Measurements from ENCODE around the gene KLF1. TPM values are rescaled to one million over a fixed set of nuclear protein-coding genes. Genes with fewer than 3 reads are reported as not detected.

The KLF1 gene
- total RNA-seq, 1 donor from 2014 or later = not detected

- Histone ChIP-seq H3K27ac (ENCODE audit: low read depth, low read length) (peak within 1 kb of the TSS; percentile 5), H3K79me2 (ENCODE audit: insufficient read depth, low read length) (no peaks in the 10 kb centered on the region), H3K4me2 (ENCODE audit: low read length) (peak within 1 kb of the TSS; percentile 94), H3K4me3 (ENCODE audit: insufficient read depth, low read depth, low read length) (peak within 1 kb of the TSS; percentile 70), H3K4me1 (ENCODE audit: insufficient read depth, low read length) (no peaks in the 10 kb centered on the region), H3K27me3 (ENCODE audit: insufficient read depth, low read length) (peaks cover 20% of the 10 kb centered on the region), H3K9ac (ENCODE audit: low read length) (peak within 1 kb of the TSS; percentile 78), H3K36me3 (ENCODE audit: insufficient read depth, low read length) (no peaks in the 10 kb centered on the region), H4K20me1 (ENCODE audit: insufficient read depth, low read length) (no peaks in the 10 kb centered on the region), H3K9me3 (ENCODE audit: insufficient read depth, low read depth, low read length) (peaks cover 17% of the 10 kb centered on the region), H2AFZ (ENCODE audit: low read depth, low read length) (peak within 1 kb of the TSS; percentile 90)
- H3K27ac Mint-ChIP-seq (ENCODE audit: unreplicated experiment) = peak within 1 kb of the TSS; percentile 75
- DNase-seq (ENCODE audit: low read depth) (peak; percentile 82), FAIRE-seq (no peak)
- no peaks in the 10 kb centered on the region for H3K9me3 Mint-ChIP-seq (ENCODE audit: unreplicated experiment)
- peak within 1 kb of the TSS; percentile 87 for H3K4me3 Mint-ChIP-seq (ENCODE audit: unreplicated experiment)
- TF ChIP-seq, protein P1, sequence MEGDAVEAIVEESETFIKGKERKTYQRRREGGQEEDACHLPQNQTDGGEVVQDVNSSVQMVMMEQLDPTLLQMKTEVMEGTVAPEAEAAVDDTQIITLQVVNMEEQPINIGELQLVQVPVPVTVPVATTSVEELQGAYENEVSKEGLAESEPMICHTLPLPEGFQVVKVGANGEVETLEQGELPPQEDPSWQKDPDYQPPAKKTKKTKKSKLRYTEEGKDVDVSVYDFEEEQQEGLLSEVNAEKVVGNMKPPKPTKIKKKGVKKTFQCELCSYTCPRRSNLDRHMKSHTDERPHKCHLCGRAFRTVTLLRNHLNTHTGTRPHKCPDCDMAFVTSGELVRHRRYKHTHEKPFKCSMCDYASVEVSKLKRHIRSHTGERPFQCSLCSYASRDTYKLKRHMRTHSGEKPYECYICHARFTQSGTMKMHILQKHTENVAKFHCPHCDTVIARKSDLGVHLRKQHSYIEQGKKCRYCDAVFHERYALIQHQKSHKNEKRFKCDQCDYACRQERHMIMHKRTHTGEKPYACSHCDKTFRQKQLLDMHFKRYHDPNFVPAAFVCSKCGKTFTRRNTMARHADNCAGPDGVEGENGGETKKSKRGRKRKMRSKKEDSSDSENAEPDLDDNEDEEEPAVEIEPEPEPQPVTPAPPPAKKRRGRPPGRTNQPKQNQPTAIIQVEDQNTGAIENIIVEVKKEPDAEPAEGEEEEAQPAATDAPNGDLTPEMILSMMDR (IDR thresholded peaks at IDR 0.05; ENCODE audit: insufficient read depth, low read depth, low read length) = no peak
- no peak for TF ChIP-seq EZH2 (IDR thresholded peaks at IDR 0.05; ENCODE audit: insufficient read depth, low read length)
- peaks cover 8% of the 10 kb centered on the region for H3K36me3 Mint-ChIP-seq (ENCODE audit: low read depth, unreplicated experiment)
- no peaks in the 10 kb centered on the region for H3K4me1 Mint-ChIP-seq (ENCODE audit: low read depth, unreplicated experiment)
- H3K27me3 Mint-ChIP-seq (ENCODE audit: low read depth, unreplicated experiment) = peaks cover 18% of the 10 kb centered on the region
Observed at GRCh38 chr19:12881172-12881808, 5.7 kb downstream of the KLF1 start, which contains the start of gene DNASE2. DNASE2 (minus strand) TSS chr19:12881449; CDS start chr19:12881375, 74 bp downstream.

GRCh38 chr19:12880551-12881171 lies 6.3 kb downstream of the KLF1 start:
- Histone ChIP-seq H3K4me1 (ENCODE audit: insufficient read depth, low read length) (no peaks in the 10 kb centered on the region), H3K27ac (ENCODE audit: low read depth, low read length) (no peak overlapping the region), H3K36me3 (ENCODE audit: insufficient read depth, low read length) (no peaks in the 10 kb centered on the region), H4K20me1 (ENCODE audit: insufficient read depth, low read length) (no peaks in the 10 kb centered on the region), H3K4me3 (ENCODE audit: insufficient read depth, low read depth, low read length) (peak overlapping the region; percentile 70), H3K4me2 (ENCODE audit: low read length) (peak overlapping the region; percentile 94), H3K9ac (ENCODE audit: low read length) (peak overlapping the region; percentile 78), H3K79me2 (ENCODE audit: insufficient read depth, low read length) (no peaks in the 10 kb centered on the region), H3K27me3 (ENCODE audit: insufficient read depth, low read length) (peaks cover 18% of the 10 kb centered on the region), H3K9me3 (ENCODE audit: insufficient read depth, low read depth, low read length) (peaks cover 17% of the 10 kb centered on the region), H2AFZ (ENCODE audit: low read depth, low read length) (peak overlapping the region; percentile 90)
- peak; percentile 6 for DNase-seq (ENCODE audit: low read depth)
- H3K27ac Mint-ChIP-seq (ENCODE audit: unreplicated experiment) = peak overlapping the region; percentile 75
- FAIRE-seq = no peak
- peak overlapping the region; percentile 87 for H3K4me3 Mint-ChIP-seq (ENCODE audit: unreplicated experiment)
- H3K27me3 Mint-ChIP-seq (ENCODE audit: low read depth, unreplicated experiment) = peaks cover 15% of the 10 kb centered on the region
- H3K4me1 Mint-ChIP-seq (ENCODE audit: low read depth, unreplicated experiment) = no peaks in the 10 kb centered on the region
- no peaks in the 10 kb centered on the region for H3K9me3 Mint-ChIP-seq (ENCODE audit: unreplicated experiment)
- peaks cover 8% of the 10 kb centered on the region for H3K36me3 Mint-ChIP-seq (ENCODE audit: low read depth, unreplicated experiment)
- no peak for TF ChIP-seq EZH2 (IDR thresholded peaks at IDR 0.05; ENCODE audit: insufficient read depth, low read length)
- TF ChIP-seq, protein P1 (IDR thresholded peaks at IDR 0.05; ENCODE audit: insufficient read depth, low read depth, low read length) = no peak

DNA sequence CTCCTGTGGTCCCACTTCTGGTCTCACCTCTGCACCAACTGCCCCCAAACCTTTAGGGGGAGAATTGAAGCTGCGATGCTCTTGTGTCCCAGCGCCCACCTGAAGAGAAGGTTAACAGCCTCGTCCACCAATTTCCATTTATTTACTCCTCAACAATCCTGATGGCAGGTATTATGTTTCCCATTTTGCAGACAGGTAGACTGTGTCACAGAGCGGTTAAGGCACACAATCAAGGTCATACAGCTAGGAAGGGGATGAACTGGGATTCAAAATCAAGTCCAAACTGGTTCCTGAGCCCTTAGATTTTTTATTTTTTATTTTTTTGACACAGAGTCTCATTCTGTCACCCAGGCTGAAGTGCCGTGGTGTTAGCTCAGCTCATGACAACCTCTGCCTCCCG lies 11.9 kb downstream of the KLF1 start:
- H4K20me1 ChIP-seq (ENCODE audit: insufficient read depth, low read length) = no peaks in the 10 kb centered on the region
- Mint-ChIP-seq H3K27me3 (ENCODE audit: low read depth, unreplicated experiment) (no peaks in the 10 kb centered on the region), H3K9me3 (ENCODE audit: unreplicated experiment) (peaks cover 5% of the 10 kb centered on the region), H3K4me1 (ENCODE audit: low read depth, unreplicated experiment) (no peaks in the 10 kb centered on the region), H3K4me3 (ENCODE audit: unreplicated experiment) (no peak overlapping the region), H3K27ac (ENCODE audit: unreplicated experiment) (peak overlapping the region; percentile 41), H3K36me3 (ENCODE audit: low read depth, unreplicated experiment) (peaks cover 22% of the 10 kb centered on the region)
- FAIRE-seq = no peak
- H3K4me3 ChIP-seq (ENCODE audit: insufficient read depth, low read depth, low read length) = no peak overlapping the region
- no peaks in the 10 kb centered on the region for H3K4me1 ChIP-seq (ENCODE audit: insufficient read depth, low read length)
- H3K27ac ChIP-seq (ENCODE audit: low read depth, low read length) = no peak overlapping the region
- DNase-seq (ENCODE audit: low read depth) = no peak
- no peak overlapping the region for H2AFZ ChIP-seq (ENCODE audit: low read depth, low read length)
- no peaks in the 10 kb centered on the region for H3K79me2 ChIP-seq (ENCODE audit: insufficient read depth, low read length)
- H3K36me3 ChIP-seq (ENCODE audit: insufficient read depth, low read length) = no peaks in the 10 kb centered on the region
- TF ChIP-seq, protein P1 (IDR thresholded peaks at IDR 0.05; ENCODE audit: insufficient read depth, low read depth, low read length) = no peak
- TF ChIP-seq EZH2 (IDR thresholded peaks at IDR 0.05; ENCODE audit: insufficient read depth, low read length) = no peak
- no peak overlapping the region for H3K9ac ChIP-seq (ENCODE audit: low read length)
- H3K27me3 ChIP-seq (ENCODE audit: insufficient read depth, low read length) = peaks cover 2% of the 10 kb centered on the region
- no peak overlapping the region for H3K4me2 ChIP-seq (ENCODE audit: low read length)
- no peaks in the 10 kb centered on the region for H3K9me3 ChIP-seq (ENCODE audit: insufficient read depth, low read depth, low read length)
